ENCODE results near the gene UQCC2.

The UQCC2 gene

GRCh38 chr6:33671744-33672072, 39.8 kb downstream of the UQCC2 start:
- TF ChIP-seq ZFX (IDR thresholded peaks at IDR 0.05) (no peak), CTCF (conservative IDR thresholded peaks at IDR 0.05) (no peak)
- no peak overlapping the region for H3K27ac ChIP-seq

GRCh38 chr6:33670971-33671743, 40.3 kb downstream of the UQCC2 start:
- H3K27ac ChIP-seq = no peak overlapping the region
- TF ChIP-seq ZFX (IDR thresholded peaks at IDR 0.05) (no peak), CTCF (conservative IDR thresholded peaks at IDR 0.05) (no peak)

- H3K27ac ChIP-seq = no peak overlapping the region
- no peak for TF ChIP-seq ZFX (IDR thresholded peaks at IDR 0.05)
- no peak for TF ChIP-seq CTCF (conservative IDR thresholded peaks at IDR 0.05)
Measured at GRCh38 chr6:33670086-33670660, 41.3 kb downstream of the UQCC2 start.

GRCh38 chr6:33668914-33669313, 42.6 kb downstream of the UQCC2 start:
- H3K27ac ChIP-seq = no peak overlapping the region
- TF ChIP-seq CTCF (conservative IDR thresholded peaks at IDR 0.05) (no peak), ZFX (IDR thresholded peaks at IDR 0.05) (no peak)

- TF ChIP-seq ZFX (IDR thresholded peaks at IDR 0.05) = no peak
- TF ChIP-seq CTCF (conservative IDR thresholded peaks at IDR 0.05) = no peak
- no peak overlapping the region for H3K27ac ChIP-seq
Measured at GRCh38 chr6:33668328-33668727, 43.2 kb downstream of the UQCC2 start.

- TF ChIP-seq ZFX (IDR thresholded peaks at IDR 0.05) = no peak
- TF ChIP-seq CTCF (conservative IDR thresholded peaks at IDR 0.05) = no peak
- no peak overlapping the region for H3K27ac ChIP-seq
Measured at GRCh38 chr6:33667776-33668175, 43.7 kb downstream of the UQCC2 start.

- no peak for TF ChIP-seq CTCF (conservative IDR thresholded peaks at IDR 0.05)
- TF ChIP-seq ZFX (IDR thresholded peaks at IDR 0.05) = no peak
- no peak overlapping the region for H3K27ac ChIP-seq
Measured at GRCh38 chr6:33667072-33667471, 44.4 kb downstream of the UQCC2 start.

Measured in C4-2B (cell line).